Glomerular visceral epithelial cell (primary cell): ENCODE measurements around the gene JPH2.
A peak's percentile ranks its signal among the peaks of the same experiment; 100 is the strongest.
"Not testable (repeated sequence)": the region's sequence is repeated elsewhere in the genome, so short reads cannot be mapped to it uniquely, and the experiment has no call there.

Source experiments
- DNase-seq: peaks from one replicate; pipeline ENCODE4 v3.0.0-alpha.2; 2016; ENCODE audit errors: extremely low spot score

Gene JPH2

GRCh38 chr20:44211177-44212039 lies 24.4 kb upstream of the JPH2 start:
- DNase-seq, result peak; percentile 21

GRCh38 chr20:44210406-44211176 lies 23.6 kb upstream of the JPH2 start, which contains the start of gene OSER1:
TSS of gene OSER1 (minus strand) at chr20:44210771. CDS start at chr20:44206957, 3,814 bp downstream.
- DNase-seq, result peak; percentile 99

DNA sequence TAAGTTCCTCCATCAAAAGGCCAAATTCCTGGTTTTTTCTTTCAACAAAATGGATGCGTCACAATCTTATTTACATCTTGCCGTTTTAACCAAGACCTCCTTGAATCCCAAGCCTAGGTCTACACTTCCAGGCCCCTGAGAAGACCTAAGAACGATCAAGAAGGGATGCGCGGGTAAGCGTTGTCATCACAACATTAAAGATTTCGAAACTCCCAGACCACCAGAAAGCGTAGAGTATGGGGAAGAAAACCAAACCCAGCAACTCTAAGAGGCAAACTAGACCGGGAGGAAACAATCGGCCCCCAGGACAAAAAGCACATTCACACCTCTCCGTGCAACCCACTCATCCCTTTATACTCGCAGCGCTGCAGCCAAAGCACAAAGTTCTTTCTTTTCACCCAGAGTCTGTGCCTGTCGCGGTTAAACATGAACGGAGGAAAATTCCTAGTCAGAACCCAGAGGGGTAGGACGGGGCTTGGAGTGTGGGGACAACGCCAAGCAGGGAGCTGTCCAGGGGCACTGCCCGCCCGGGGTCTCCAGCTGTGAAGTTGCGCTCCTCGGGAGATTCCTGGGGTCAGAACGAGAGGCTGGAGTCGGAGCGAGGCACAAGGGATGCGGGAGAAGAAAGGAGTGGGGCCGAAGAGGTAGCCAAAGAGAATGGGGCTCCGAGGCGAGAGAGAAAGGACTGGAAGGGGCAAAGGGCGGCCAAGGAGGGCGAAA lies 22.9 kb upstream of the JPH2 start:
- peak; percentile 45 for DNase-seq

DNA sequence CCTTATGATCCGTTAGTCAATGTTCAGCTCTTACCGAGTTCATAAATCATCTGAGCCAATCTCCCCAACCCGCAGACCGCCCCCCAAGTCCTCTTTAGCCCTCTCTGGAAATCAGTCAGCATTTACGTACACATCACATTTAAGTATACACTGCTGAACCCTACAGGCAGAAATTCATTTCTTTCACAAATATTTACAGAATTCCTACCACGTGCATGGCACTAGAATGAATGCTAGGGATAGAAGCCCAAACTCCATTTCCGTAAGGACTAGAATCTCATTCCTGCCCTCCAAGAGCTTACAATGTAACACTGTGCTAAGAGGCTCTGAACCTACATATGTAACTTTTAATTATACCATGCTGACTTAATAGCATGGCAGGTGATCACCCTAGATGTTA lies 21.8 kb upstream of the JPH2 start:
- DNase-seq, result peak; percentile 25

DNA sequence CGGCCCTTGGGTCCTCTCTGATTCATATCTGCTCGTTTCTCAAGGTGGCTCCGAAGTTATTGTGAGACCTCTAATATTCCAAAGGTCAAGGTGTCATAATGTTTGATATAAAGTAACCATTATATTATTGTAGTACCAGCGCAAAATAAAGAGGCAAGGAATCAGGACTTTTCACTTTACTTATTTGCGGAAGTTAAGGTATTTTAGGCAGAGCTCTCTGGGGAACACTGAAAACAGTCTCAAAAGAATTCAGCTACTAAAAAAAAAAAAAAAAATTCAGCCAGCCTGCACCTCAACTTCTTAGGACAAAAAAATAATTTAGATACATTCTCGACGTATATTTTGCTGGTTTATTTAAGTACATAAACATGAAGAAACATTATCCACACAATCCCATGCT lies 21.2 kb upstream of the JPH2 start:
- DNase-seq, result no peak

DNA sequence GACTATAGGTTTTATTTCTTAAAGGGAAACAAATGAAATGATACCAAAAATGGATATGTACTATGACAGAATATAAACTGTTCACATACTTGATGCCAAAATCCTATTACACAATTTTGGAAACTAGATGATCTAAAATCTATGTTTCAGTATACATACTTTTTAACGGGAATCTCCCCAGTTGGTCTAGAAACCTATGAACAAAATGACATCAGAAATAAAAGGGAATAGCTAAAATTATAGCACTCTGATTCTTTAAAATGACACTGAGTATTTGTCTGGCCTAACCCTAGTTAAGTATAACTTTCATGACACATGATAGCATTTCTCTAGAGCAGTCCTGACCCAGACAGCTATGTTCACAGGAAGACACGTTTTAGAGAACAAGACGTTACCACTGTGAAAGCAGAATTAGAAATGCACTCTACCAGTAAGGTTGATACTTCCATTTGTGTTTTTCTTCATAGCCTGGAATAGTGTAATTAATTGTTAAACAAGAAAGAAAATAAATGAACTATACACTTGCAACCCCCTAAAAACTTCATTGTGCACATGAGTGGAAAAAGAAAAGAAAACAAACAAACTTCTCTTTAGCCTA lies 20.2 kb upstream of the JPH2 start:
- no peak for DNase-seq

- no peak for DNase-seq
Observed at GRCh38 chr20:44206132-44206531, 19.1 kb upstream of the JPH2 start.

DNA sequence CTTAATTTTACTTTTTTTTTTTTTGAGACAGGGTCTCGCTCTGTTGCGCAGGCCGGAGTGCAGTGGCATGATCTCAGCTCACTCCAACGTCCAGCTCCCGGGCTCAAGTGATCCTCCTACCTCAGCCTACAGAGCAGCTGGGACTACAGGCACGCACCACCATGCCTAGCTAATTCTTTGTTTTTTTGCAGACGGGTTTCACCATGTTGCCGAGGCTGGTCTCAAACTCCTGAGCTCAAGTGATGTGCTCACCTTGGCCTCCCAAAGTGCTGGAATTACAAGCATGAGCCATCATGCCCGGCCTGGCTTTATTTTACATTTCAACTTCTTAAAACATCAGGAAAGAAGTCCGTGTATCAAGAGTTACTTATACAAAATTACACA lies 17.8 kb upstream of the JPH2 start:
- DNase-seq, result no peak

- DNase-seq, result peak; percentile 77
Observed at GRCh38 chr20:44204156-44204831, 17.3 kb upstream of the JPH2 start.

DNA sequence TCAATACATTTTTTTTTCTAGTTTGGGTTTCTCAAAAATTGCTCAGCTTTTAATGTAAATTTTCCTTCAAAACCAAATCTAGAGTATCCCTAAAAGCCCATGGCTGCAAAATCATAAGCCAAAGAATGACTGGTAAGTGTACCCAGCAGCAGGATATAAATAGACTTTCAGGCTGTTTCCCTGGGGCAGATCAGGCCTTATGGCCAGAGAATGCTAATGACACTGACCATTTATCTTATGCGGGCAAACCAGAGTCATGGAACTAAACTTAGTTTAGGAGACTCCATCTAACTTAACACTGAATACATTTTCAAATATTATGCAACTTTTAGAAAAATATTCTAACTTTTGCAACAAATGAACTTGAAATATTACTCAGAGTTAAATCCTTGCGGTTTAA lies 16.2 kb upstream of the JPH2 start:
- DNase-seq, result no peak

DNA sequence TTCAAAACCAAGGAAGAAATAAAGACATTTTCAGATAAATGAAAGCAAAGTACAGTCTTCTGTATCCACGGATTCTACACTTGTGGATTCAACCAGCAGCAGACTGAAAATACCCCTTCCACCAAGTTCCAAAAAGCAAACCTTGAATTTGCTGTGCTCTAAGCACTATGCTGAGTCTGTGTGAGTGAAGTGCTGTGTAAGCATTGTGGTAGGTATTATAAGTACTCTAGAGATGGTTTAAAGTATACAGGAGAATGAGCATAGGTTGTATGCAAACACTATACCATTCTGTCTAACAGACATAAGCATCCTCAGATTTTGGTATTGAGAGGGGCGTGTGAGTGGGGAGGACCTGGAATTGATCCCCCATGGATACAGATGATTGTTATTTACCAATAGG lies 14.0 kb upstream of the JPH2 start:
- no peak for DNase-seq

- DNase-seq, result no peak
Observed at GRCh38 chr20:44200371-44200770, 13.4 kb upstream of the JPH2 start.

DNA sequence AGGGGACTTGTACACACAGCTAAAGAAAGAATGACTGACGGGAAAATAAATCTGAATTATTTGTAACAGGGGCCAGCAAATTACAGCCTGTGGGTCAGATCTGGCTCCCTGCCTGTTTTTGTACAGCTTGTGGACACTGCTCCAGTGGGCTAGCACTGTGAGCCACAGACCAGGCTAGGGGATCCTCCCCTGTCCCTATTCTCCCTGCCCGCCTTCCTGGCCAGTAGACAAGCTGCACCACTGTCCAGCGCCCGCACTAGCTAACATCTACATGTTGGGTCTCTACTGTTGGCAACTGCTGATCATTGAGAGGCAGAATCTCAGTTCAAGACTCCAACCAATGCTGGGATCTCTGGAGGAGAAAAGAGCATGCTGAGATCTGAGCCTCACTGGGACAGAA lies 12.9 kb upstream of the JPH2 start:
- no peak for DNase-seq

- no peak for DNase-seq
Observed at GRCh38 chr20:44198872-44199271, 11.9 kb upstream of the JPH2 start.

- DNase-seq, result no peak
Observed at GRCh38 chr20:44196271-44196670, 9.3 kb upstream of the JPH2 start.

DNA sequence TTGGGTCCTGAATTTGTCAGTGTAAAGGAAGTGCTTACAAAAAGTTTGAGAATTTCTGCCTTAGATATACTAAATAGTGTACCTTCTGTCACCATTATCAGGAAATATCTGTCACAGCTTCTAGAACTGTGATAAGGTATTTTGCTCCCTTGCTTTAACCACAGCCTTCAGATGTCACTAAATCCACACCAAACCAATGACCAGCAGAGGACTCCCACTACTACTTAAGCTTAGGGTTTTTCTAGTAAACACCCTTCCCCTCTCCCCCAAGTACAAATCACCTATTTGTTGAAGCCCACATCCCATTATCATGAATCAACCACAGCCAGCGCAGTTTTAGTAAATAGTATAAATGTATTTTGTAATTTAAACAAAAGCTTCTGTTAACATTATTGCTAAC lies 8.6 kb upstream of the JPH2 start:
- DNase-seq, result no peak

DNA sequence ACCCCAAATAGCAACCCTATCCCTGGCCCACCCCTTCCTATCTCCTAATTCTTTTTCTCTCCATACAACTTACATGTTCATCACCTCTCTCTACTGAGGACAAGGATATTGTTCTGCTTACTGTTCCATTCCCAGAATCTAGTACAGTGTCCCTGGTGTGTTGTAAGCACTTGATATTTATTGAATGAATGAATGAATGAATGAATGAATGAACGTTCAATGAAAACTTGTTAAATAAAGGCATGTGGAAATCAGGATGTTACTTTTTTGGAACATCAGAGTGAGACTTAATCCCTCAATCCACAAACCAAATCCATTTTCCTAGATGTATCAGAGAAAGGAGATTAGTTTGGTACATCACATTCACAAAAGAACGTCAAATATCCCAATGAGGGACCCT lies 6.8 kb upstream of the JPH2 start:
- no peak for DNase-seq

DNA sequence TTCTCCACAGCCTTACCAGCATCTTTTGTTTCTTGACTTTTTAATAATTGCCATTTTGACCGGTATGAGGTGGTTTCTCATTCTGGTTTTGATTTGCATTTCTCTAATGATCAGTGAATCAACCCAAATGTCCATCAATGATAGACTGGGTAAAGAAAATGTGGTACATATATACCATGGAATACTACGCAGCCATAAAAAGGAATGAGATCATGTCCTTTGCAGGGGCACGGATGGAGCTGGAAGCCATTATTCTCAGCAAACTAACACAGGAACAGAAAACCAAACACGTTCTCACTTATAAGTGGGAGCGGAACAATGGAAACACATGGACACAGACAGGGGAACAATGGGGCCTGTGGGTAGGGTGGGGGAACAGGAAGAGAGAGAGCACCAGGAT lies 4.7 kb upstream of the JPH2 start:
- not testable (repeated sequence) for DNase-seq

- DNase-seq, result peak; percentile 84
Observed at GRCh38 chr20:44190197-44190852, 3.3 kb upstream of the JPH2 start.

- DNase-seq, result no peak
Observed at GRCh38 chr20:44188752-44189151, 1.8 kb upstream of the JPH2 start.
